ENCODE measurements around the gene PBRM1. TPM values are rescaled to one million over a fixed set of nuclear protein-coding genes. Genes with fewer than 3 reads are reported as not detected.
A peak's percentile ranks its signal among the peaks of the same experiment; 100 is the strongest.

The PBRM1 gene
- total RNA-seq, 2 donors from 2014 or later: 53.0 to 57.0 TPM

DNA sequence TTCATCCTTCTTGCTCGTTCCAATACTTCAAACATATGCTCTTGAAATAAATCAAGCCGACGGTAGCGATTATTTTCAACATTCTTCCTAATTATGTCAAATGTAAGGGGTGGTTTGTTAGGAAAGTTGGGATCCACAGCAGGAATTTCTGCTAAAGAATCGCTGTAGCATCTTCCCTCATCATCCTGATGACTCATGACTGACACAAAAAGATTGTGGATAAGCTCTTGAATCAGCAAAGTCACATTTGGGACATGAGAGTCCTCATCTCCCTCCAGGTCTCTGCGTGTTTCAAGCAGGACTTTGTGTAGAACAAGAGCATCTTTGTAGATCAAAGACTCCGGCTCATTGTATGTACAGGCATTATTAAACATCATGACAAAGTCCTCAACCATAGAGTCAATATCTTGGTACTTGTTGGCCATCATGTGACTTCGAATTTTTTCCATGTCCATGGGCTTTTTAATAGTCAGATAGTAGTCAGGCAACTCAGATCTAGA, 76.3 kb downstream of the PBRM1 start:
- intact Hi-C loops (cut with DNase I, micrococcal nuclease): no loop called here
- no peak for ATAC-seq
- DNase-seq: no peak

DNA sequence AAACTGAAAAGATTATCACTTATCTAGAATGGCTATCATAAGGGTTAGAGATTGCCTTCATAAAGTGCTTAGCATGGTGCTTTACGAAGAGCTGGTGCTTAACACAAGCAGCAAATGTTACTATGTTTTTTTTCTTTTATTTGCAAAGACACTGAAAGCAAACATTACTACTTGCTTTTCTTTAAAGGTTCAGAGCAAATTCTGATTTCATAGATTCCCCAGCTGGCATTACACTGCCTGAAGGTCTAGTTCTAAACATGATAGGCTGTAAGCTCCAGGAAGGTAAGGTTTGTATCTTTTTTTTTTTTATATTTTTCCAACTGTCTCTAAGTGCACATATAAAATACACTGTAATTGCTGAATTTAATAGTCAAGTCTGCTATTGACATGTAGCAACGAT, 77.4 kb downstream of the PBRM1 start:
- ATAC-seq: no peak
- intact Hi-C loops (cut with DNase I, micrococcal nuclease): no loop called here

DNA sequence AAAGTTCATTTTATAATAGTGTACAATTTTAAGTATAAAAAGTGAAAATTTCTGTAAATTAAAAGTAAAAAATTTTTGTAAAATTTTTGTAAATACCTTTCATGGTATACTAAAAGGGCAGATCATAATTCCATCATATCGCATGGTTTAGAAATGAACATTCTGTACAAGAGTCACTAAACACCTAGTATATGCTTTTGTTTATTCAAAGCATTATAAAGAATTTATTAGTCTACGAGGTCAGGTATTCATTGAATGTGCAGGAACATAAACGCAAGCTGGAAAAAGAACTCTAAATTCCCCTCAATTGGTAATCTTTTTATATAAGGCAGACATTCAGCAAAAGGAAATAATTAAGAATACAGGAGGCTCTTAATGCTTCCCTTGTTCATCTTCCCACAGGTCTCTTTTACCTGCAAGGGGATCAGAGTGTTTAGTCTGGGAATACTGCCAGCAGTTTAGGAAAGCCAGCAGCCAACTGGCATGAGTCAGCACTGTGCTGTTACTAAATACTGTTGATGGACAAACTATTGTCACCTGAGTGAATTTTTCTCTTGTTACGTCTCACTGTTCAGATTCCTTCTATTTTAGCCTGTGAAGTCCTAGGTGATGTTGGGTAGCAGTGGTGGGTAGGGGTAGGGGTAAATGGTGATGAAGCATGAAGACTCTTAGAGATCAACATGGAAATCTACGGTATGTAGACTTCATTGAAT, 79.2 kb downstream of the PBRM1 start:
- ATAC-seq: peak; percentile 86
- DNase-seq: no peak
- intact Hi-C loops (cut with DNase I, micrococcal nuclease): no loop called here

More for the DNA sequence above, 77.4 kb downstream of the PBRM1 start:
- no peak for DNase-seq

DNA sequence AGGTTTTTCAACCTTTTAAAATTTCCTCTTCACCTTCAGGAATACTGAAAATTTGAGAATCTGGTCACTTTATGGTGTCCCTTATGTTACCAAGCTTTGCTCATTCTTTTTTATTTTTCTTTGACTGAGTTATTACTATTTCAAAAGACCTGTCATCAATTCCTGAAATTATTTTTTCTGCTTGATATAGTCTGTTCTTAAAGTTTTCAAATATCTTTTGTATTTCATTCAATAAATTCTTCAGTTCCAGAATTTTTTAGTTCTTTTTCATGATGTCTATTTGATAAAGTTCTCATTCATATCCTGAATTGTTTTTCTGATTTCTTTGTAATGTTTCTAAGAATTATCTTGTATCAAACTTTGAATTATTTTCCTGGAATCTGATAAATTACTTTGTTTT, 85.5 kb downstream of the PBRM1 start:
- intact Hi-C loops (cut with DNase I, micrococcal nuclease): no loop called here

DNA sequence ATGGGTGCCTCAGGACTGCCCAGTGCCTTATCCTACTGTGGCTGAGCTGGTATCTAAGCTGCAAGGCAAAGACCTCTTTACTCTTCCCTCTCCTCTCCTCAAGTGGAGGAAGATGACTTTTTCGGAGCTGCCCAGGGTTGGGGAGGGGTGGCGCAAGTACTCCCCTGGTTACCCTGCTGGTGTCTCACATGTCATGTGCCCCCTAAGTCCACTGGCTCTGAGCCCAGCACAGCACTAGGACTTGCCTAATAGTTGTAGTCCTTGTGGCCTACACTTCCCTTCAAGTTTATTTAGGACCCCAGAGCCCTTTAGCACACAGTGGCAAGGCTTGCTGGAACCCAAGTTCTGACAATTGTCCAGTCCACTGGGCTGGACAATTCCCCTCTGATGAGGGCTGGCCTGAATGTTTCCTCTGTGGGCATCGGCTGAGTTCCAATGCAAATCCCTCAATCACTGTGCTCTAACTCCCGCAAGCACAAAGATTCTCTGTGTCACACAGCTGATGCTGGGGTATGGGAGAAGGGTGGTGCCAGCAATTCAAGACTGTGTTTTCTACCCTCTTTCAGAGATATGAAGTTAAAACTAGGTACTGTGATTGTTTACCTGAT, 89.0 kb downstream of the PBRM1 start:
- intact Hi-C loops (cut with DNase I, micrococcal nuclease): no loop called here
- DNase-seq (no peak), ATAC-seq (no peak)

More for the DNA sequence above, 85.5 kb downstream of the PBRM1 start:
- no peak for ATAC-seq
- DNase-seq: no peak

DNA sequence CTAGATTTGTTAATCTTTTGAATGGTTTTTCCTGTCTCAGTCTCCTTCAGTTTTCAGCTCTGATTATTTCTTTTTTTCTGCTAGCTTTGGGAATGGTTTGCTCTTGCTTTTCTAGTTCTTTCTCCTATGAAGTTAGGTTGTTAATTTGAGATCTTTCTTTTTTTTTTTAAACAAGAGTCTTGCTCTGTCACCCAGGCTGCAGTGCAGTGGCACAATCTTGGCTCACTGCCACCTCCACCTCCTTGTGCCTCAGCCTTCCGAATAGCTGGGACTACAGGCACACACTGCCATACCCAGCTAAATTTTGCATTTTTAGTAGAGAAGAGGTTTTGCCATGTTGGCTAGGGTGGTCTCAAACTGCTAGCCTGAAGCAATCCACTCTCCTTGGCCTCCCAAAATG, 92.6 kb downstream of the PBRM1 start:
- no peak for ATAC-seq
- intact Hi-C loops (cut with DNase I, micrococcal nuclease): no loop called here
- no peak for DNase-seq

DNA sequence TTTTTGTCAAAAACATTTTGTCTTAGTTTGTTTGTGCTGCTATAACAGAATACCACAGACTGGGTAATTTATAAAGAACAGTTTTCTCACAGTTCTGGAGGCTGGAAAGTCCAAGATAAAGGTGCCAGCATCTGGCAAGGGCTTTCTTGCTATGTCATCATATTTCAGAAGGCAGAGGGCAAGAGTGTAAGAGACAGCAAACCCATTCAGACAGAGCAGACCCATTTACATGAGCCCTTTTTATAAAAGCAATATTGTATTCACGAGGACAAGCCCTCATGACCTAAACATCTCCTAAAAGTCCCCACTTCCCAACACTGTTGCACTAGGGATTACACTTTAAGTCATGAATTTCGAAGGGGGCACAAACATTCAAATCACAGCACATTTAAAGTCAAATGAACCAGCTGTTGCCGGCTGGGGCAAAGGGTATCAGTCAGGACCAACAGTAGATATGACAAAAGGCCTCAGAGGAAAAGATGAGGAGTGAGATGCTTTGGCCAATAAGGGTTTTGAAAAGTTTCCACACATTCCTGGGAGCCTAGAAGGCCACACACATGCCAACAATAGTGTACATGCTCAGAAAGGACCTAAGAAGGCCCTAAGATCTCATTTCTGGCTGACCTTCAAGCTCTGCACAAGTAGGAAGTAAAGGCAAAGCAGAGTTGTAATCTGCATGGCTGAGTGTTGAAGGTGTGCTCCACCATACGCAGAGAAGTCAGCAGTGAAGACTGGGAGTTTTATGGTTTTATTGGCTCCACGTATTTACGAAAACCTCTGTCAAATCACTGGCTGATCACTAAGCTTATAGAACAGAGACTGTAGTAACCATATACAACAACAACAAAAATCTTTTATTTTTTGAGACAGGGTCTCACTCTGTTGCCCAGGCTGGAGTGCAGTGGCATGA, 111.4 kb downstream of the PBRM1 start:
- intact Hi-C loops (cut with DNase I, micrococcal nuclease): no loop called here
- no peak for DNase-seq
- ATAC-seq: peak; percentile 97

DNA sequence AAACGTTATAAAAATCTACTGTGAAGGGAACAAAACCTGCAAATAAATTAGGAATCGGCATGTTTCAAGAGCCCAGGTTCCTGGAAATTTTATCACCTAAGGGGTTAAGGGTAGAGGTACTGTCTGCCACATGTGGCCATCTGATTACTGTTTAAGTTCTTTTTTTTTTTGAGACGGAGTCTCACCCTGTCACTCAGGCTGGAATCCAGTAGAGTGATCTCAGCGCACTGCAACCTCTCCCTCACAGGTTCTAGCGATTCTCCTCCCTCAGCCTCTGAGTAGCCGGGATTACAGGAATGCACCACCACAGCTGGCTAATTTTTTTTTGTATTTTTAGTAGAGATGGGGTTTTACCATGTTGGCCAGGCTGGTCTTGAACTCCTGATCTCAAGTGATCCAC, 113.5 kb downstream of the PBRM1 start:
- ATAC-seq: no peak
- DNase-seq: no peak
- intact Hi-C loops (cut with DNase I, micrococcal nuclease): no loop called here

GRCh38 chr3:52570076-52570475, 115.6 kb downstream of the PBRM1 start:
- ATAC-seq: no peak
- intact Hi-C loops (cut with DNase I, micrococcal nuclease): no loop called here
- no peak for DNase-seq

- DNase-seq (no peak), ATAC-seq (peak; percentile 74)
- intact Hi-C loops (cut with DNase I, micrococcal nuclease): no loop called here
These were observed 117.6 kb downstream of the PBRM1 start for GRCh38 chr3:52568069-52568468.

- no peak for ATAC-seq
- DNase-seq: no peak
- intact Hi-C loops (cut with DNase I, micrococcal nuclease): no loop called here
These were observed 121.7 kb downstream of the PBRM1 start for GRCh38 chr3:52563984-52564383.

- ATAC-seq (no peak), DNase-seq (no peak)
- intact Hi-C loops (cut with DNase I, micrococcal nuclease): no loop called here
These were observed 124.5 kb downstream of the PBRM1 start for GRCh38 chr3:52561028-52561747.

GRCh38 chr3:52558436-52558835, 127.3 kb downstream of the PBRM1 start:
- intact Hi-C loops (cut with DNase I, micrococcal nuclease): no loop called here
- ATAC-seq (no peak), DNase-seq (no peak)

DNA sequence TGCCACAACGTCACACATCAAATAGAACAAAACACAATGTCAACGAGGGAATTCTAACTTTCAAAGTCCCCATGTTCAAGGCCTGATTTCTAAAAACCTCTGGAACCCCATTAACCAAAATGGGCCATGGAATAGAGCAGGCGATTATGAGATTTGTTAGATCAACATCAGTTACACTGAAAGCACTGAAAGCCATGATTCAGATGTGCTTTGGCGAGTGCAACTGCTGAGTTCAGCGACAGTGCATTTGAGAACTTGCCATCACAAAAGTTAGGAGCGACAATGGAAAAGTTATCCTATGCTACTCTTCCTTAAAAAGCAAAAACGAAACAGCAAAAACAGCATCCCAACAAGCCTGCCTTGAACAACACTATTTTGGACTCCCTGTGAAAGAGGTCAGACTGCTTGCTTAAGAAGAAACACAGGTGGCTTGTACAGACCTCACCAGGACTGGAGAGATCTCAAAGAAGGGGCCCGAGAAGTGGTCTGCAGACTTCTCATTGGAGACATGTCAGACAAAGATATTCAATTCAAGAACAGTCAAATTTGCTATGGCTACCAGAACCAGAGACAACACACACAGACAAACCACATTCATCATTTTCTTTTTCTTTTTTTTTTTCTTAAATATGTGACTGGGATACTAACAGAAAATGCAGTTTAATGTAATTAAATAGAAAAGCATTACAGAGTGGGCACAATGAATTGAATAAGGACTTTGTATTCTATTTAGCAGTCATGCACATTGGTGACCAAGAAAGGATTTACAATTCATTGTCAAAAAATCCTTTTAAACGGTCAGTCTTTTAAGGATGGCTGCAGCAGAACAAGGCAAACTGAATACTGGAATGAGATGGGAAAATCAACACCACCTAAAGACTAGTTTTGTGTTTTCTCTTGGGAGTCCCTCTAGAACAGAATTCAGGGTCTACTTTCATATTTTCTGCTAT, 128.4 kb downstream of the PBRM1 start:
- DNase-seq: no peak
- intact Hi-C loops (cut with DNase I, micrococcal nuclease): no loop called here
- ATAC-seq: no peak

DNA sequence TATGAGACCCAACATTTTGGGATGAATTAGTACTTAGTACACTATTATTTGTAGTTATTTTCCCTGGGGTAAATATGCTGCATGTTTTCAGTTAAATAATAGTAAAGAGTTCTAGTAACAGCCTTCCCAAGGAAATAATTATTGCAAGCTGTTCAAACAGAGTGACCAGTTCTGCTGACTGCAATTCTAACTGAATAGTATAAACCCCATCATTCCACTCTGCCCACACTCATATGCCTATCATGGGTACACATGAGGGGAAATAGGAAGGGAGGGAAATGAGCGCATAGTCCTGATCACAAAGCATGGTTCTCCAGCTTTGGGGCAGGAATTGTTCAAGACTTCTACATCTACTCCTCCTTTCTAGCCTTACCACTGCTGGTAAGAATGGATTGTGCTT, 130.7 kb downstream of the PBRM1 start:
- DNase-seq (no peak), ATAC-seq (no peak)
- intact Hi-C loops (cut with DNase I, micrococcal nuclease): no loop called here

DNA sequence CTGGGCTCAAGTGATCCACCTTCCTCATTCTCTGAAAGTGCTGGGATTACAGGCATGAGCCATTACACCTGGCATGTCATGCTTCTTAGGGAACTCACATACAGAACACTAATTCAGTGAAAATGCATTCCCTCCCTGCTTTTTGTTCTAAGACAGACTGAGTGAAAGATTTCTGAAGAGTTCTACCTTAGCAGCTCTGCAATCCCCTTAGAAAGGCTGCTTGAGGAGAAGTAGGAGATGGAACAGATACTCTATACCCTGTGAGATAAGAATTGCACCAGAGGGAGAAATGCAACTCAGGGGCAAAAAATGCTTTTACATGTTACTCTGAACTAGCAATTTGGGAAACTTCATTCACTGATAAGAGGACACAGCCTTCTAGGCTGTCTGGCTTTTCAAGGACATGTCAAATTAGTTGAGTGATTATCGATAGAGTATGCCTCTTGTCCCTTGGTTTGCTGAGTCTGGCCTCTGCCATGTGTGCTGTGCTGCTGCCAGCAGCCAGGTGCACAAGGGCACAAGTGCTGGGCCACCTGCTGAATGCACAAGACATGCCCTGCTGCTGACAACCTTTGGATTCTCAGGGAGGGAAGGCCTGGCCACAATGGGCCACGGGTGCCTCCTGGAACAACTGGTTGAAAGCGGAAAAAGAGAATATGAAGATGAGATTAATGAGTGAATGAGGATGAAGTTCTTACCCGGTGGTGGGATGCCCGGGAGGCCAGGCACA, 131.5 kb downstream of the PBRM1 start:
- ATAC-seq (no peak), DNase-seq (no peak)
- intact Hi-C loops (cut with DNase I, micrococcal nuclease): no loop called here

DNA sequence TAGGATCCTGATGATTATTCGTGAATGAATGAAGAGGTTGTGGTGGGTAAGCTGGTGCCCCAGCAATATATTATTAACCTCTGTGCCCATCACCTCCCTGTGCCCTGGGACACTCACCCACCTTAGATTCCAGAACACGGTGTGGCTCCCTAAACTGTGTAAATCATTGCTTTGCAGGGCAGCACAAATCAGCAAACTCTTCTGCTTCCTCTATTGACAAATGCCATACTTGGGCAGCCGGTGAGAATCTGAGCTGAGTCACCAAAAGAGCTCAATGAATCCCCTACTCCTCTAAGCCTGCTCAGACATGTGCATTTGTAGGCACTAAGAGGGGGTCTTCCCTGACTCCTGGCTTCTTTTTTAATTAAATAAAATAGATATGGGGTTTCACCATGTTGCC, 133.6 kb downstream of the PBRM1 start:
- DNase-seq (no peak), ATAC-seq (no peak)
- intact Hi-C loops (cut with DNase I, micrococcal nuclease): no loop called here

All from left colon (tissue), 2 donors.